Activated naive CD8-positive, alpha-beta T cell treated with anti-CD3 and anti-CD28 coated beads, Interleukin-2, amount 50 U/mL, for 24 hours (primary cell): ENCODE data around the gene TTLL5.

ENCODE experiments used
- ATAC-seq: fragments of 150-1000 bp; cut with Tn5 transposase; one replicate; pipeline ENCODE4 v1.10.0; 2021
- DNase-seq: peaks from one replicate; pipeline ENCODE4 v3.0.0; 2021
- H3K27ac Mint-ChIP-seq: one replicate; pipeline ENCODE4 v1.8.0; 2021; ENCODE audit warnings: mild to moderate bottlenecking, mixed read lengths
- H3K27me3 Mint-ChIP-seq: one replicate; pipeline ENCODE4 v1.8.0; 2021; ENCODE audit warnings: mixed read lengths
- H3K36me3 Mint-ChIP-seq: one replicate; pipeline ENCODE4 v1.8.0; 2021; ENCODE audit warnings: low read depth, mixed read lengths
- H3K4me1 Mint-ChIP-seq: one replicate; pipeline ENCODE4 v1.8.0; 2021; ENCODE audit warnings: mixed read lengths
- H3K4me3 Mint-ChIP-seq: one replicate; pipeline ENCODE4 v1.8.0; 2021; ENCODE audit warnings: mild to moderate bottlenecking, moderate library complexity, mixed read lengths
- H3K9me3 Mint-ChIP-seq: one replicate; pipeline ENCODE4 v1.8.0; 2021; ENCODE audit warnings: mixed read lengths

The TTLL5 gene

DNA sequence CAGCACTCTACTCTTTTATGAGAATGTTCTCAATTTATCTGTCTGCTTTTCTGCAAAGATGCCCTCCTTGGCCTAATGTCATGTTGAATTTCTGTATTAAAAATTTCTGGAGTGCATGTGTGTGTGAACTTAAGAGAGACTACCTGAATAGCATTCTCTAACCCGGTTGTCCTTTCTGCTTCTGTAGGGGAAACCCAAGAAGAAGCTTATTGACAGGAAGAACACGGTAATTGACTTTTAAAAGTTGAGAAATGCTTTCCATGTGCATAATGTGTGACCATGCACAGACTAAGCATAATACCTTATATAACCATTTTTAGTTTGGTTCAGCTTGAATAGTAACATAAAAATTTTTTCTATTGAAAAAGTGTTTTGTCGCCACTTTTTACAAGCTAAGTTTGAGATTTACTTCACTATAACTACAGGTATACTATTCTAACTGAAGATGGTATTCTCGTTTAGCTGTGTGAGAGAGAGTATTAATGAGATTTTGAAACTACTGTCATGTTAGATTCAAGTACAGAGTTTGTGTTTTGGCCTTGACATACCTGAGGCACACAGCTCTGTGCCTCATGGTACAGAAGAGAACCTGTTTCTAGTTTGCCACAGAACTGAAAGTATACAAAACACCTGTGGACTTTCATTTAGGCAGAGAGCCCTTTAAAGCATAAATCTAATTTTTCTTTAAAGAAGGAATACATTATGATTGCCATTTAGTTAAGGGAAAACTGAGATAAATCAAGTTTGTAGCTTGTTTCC is 96.8 kb downstream of the TTLL5 start:
- no peak overlapping the region for H3K4me3 Mint-ChIP-seq
- DNase-seq (no peak), ATAC-seq (no peak)
- peaks cover 19% of the 10 kb centered on the region for H3K36me3 Mint-ChIP-seq
- H3K4me1 Mint-ChIP-seq, result no peaks in the 10 kb centered on the region
- H3K9me3 Mint-ChIP-seq, result no peaks in the 10 kb centered on the region
- no peaks in the 10 kb centered on the region for H3K27me3 Mint-ChIP-seq
- H3K27ac Mint-ChIP-seq, result no peak overlapping the region

DNA sequence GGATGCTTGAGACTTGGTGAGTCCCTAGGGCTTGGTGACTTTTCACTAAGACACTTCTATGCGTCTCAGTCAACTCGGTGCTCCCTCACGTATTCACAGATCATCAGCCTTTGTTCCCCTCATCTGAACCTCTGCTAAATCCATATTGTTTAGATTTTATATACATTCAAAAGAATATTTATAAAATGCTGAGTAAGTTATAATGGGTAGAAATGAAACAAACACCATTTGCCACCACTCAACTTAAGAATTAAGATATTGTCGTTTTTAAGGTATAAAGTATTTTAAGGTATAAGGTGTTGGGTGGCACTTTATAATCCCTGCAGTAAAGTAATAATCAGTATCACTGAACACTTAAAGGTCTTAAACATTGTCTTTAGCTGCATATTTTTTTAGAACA is 103.0 kb downstream of the TTLL5 start:
- Mint-ChIP-seq H3K27ac (no peak overlapping the region), H3K27me3 (no peaks in the 10 kb centered on the region), H3K9me3 (no peaks in the 10 kb centered on the region), H3K36me3 (no peaks in the 10 kb centered on the region), H3K4me1 (no peaks in the 10 kb centered on the region), H3K4me3 (no peak overlapping the region)
- ATAC-seq (no peak), DNase-seq (no peak)

DNA sequence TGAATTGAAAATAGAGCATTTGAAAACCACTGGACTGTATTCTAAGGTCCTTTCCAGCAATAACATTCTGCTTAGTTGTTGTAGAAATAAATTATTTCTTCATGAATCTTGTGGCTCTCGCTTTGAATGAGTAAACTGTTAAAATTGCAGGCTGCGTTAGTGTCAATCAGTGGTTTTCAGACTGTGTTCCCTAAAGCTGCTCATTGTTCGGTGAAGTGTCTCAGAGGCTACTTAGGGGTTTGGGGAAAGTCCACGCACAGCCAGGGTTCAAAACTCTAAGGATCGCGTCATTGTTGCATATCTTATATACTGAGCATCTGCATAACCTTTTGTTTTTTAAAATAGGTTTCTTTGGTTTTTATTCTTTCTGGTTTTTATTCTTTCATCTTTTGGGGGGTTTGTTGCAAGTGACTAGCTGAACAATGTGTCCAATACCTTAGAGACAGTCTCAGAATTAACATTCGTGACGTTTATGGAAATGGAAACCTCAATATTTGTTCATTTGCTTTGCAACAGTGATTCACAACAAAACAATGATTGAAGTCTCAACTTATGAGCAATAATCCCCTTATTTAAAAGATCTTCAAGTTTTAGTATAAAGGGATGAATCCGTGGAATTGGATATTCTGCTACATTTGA is 108.1 kb downstream of the TTLL5 start:
- Mint-ChIP-seq H3K4me1 (no peaks in the 10 kb centered on the region), H3K9me3 (no peaks in the 10 kb centered on the region), H3K27ac (no peak overlapping the region), H3K27me3 (no peaks in the 10 kb centered on the region), H3K36me3 (peaks cover 1% of the 10 kb centered on the region), H3K4me3 (no peak overlapping the region)
- DNase-seq, result no peak
- ATAC-seq, result no peak

DNA sequence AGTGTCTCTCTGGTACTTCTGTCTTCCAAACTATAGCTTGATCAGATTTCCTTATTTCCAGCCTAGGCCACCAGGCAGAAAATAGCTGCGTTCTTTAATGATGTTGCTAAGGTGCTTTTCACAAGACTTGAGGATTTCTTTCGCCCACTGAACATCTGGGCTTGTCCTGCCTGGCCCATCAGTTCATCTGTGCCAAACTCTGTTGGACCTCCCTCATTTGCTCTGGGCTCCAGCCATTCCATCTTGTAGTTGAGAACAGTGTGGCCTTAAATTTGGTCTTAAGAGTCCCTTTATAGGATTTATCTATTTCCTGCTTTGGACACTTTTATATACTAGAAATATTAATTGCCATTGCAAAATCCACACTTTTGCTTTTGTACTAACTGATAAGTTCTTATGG is 109.6 kb downstream of the TTLL5 start:
- H3K36me3 Mint-ChIP-seq, result peaks cover 10% of the 10 kb centered on the region

DNA sequence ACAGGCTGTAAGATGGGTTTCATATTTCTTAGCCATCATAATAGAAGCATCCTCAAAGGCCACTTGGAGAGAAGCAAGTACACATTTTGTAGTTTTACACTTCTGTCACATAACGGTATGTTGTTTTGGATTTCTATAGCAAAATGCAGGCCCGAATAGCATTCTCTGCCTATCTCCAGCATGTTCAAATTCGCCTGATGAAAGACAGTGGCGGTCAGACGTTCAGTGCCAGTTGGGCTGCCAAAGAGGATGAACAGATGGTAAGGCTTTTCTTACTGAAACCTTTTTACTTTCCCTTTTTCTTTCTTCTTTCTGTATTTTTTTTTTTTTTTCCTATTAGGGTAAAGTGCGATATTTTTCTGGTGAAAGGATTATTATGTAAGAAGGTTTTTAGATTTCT is 110.5 kb downstream of the TTLL5 start:
- Mint-ChIP-seq H3K27ac (no peak overlapping the region), H3K27me3 (no peaks in the 10 kb centered on the region), H3K4me1 (no peaks in the 10 kb centered on the region), H3K36me3 (peaks cover 15% of the 10 kb centered on the region), H3K4me3 (no peak overlapping the region), H3K9me3 (no peaks in the 10 kb centered on the region)
- DNase-seq (no peak), ATAC-seq (no peak)

More for the DNA sequence above, 109.6 kb downstream of the TTLL5 start:
- DNase-seq (no peak), ATAC-seq (no peak)
- Mint-ChIP-seq H3K27ac (no peak overlapping the region), H3K9me3 (no peaks in the 10 kb centered on the region), H3K4me3 (no peak overlapping the region), H3K4me1 (no peaks in the 10 kb centered on the region), H3K27me3 (no peaks in the 10 kb centered on the region)

DNA sequence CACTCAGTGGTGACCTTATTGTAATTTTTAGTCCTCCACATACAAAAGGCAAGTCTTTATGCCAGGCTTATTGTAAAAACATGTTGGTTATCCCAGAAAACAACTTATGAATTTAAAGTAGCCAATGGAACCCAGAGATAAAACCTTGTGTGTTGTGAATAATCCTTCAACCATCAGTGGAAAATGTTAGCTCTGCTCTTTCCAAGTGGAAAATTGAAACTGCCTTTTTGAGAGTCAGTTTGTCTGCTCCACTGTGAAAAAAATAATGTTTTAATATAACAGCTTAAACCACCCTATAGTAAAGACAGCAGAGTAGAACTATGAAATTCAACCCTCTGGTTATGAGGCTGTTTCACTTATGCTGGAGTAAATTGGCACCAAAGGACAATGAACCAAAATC is 112.0 kb downstream of the TTLL5 start:
- no peaks in the 10 kb centered on the region for H3K27me3 Mint-ChIP-seq
- H3K36me3 Mint-ChIP-seq, result peaks cover 18% of the 10 kb centered on the region
- ATAC-seq (no peak), DNase-seq (no peak)
- H3K4me1 Mint-ChIP-seq, result no peaks in the 10 kb centered on the region
- H3K4me3 Mint-ChIP-seq, result no peak overlapping the region
- no peak overlapping the region for H3K27ac Mint-ChIP-seq
- no peaks in the 10 kb centered on the region for H3K9me3 Mint-ChIP-seq

DNA sequence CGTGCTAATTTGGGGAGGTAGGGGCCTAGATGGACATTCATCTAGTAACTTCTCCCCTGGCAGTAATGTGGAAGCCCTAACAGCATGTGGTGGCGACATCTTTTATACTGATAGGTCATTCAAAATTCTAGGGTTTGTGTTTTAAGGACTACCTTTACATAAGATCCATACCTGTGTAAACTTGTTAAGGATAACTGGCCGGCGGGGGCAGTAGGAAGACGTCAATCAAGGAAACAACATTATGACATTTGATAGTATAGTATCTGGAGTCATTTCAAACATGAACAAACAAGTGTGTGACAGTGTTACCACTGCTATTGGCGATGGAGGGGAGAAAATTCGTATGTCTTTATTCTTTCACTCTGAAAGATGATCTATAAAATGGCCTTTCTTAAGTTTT is 120.0 kb downstream of the TTLL5 start:
- Mint-ChIP-seq H3K9me3 (no peaks in the 10 kb centered on the region), H3K27ac (no peak overlapping the region), H3K4me1 (no peaks in the 10 kb centered on the region), H3K36me3 (peaks cover 38% of the 10 kb centered on the region), H3K4me3 (no peak overlapping the region), H3K27me3 (no peaks in the 10 kb centered on the region)
- DNase-seq, result no peak
- ATAC-seq, result no peak

DNA sequence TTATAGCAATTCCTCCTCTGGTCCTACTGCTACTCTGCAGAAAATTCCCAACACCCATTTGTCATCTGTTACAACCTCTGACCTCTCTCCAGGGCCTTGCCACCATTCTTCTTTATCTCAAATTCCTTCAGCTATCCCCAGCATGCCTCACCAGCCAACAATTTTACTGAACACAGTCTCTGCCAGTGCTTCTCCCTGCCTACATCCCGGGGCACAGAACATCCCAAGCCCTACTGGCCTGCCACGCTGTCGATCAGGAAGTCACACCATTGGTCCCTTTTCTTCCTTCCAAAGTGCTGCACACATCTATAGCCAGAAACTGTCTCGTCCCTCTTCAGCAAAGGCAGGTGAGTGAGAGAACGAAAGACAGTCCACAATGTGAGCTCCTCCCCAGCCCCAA is 122.1 kb downstream of the TTLL5 start:
- H3K9me3 Mint-ChIP-seq, result peaks cover 6% of the 10 kb centered on the region
- H3K27ac Mint-ChIP-seq, result no peak overlapping the region
- no peak overlapping the region for H3K4me3 Mint-ChIP-seq
- no peaks in the 10 kb centered on the region for H3K27me3 Mint-ChIP-seq
- no peak for DNase-seq
- ATAC-seq, result no peak
- peaks cover 45% of the 10 kb centered on the region for H3K36me3 Mint-ChIP-seq
- no peaks in the 10 kb centered on the region for H3K4me1 Mint-ChIP-seq

DNA sequence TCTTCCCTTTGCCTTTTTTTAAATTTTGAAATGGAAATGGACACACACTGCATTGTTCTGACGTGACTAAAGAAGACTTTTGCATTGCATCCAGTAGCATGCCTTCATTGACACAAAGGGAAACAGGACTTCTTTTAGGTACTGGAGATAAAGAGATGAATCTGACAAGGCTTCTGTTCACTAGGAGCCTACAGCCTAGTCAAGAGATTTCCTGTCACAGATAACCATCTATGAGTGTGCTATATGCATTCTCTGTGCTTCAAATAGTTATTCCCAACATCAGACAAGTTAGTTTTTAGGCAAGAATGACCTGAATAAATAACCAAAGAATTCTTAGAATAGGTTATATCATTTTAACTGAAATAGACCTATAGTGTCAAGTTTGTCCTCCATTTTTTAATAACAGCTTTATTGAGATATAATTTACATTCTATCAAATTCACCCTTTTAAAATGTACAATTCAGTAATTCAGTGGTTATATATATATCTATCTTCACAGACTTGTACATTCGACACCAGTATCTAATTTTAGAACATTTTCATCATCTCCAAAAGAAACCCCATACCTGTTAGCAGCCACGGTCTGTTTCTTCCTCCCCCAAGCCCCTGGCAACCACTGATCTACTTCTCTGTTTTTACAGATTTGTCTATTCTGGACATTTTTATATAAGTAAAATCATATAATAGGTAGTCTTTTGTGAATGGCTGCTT is 122.7 kb downstream of the TTLL5 start:
- no peak overlapping the region for H3K27ac Mint-ChIP-seq
- H3K36me3 Mint-ChIP-seq, result peaks cover 48% of the 10 kb centered on the region
- no peaks in the 10 kb centered on the region for H3K27me3 Mint-ChIP-seq
- DNase-seq, result no peak
- no peak overlapping the region for H3K4me3 Mint-ChIP-seq
- H3K9me3 Mint-ChIP-seq, result peaks cover 8% of the 10 kb centered on the region
- H3K4me1 Mint-ChIP-seq, result no peaks in the 10 kb centered on the region
- ATAC-seq, result no peak

DNA sequence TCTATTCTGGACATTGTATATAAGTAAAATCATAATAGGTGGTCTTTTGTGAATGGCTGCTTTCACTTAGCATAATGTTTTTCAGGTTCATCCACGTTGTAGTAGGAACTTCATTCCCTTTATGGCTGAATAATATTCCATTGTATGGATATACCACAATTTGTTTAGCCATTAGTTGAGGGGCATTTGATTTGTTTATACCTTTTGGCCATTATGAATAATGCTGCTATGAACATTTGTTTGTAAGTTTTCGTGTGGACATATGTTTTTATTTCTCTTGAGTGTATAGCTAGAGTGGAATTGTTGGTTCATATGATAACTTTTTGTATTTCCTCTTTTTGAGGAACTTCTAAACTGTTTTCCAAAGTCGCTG is 123.3 kb downstream of the TTLL5 start:
- no peak overlapping the region for H3K27ac Mint-ChIP-seq
- ATAC-seq (no peak), DNase-seq (no peak)
- peaks cover 12% of the 10 kb centered on the region for H3K9me3 Mint-ChIP-seq
- H3K4me1 Mint-ChIP-seq, result no peaks in the 10 kb centered on the region
- no peaks in the 10 kb centered on the region for H3K27me3 Mint-ChIP-seq
- H3K36me3 Mint-ChIP-seq, result peaks cover 51% of the 10 kb centered on the region
- no peak overlapping the region for H3K4me3 Mint-ChIP-seq

DNA sequence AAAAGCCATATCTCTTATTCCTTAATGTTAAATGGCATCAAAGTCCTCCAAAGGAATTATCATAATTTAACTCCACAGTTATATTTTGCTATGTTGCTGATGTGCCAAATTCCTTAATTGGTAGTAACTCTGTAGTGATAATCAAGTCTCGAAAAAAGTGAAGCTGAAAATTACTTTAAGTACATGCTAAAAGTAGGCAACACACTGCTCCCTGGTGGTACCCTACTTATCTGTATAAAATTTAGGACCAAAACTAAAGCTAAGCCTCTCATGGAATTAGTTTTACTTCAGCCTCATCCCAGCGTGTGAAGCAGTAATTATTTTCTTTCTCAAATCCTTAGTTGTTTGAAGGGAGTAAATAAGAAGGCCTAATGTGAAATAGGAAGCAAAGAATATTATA is 132.8 kb downstream of the TTLL5 start:
- H3K4me3 Mint-ChIP-seq, result no peak overlapping the region
- H3K36me3 Mint-ChIP-seq, result peaks cover 34% of the 10 kb centered on the region
- DNase-seq (no peak), ATAC-seq (no peak)
- H3K9me3 Mint-ChIP-seq, result peaks cover 20% of the 10 kb centered on the region
- H3K27me3 Mint-ChIP-seq, result no peaks in the 10 kb centered on the region
- no peak overlapping the region for H3K27ac Mint-ChIP-seq
- H3K4me1 Mint-ChIP-seq, result no peaks in the 10 kb centered on the region

DNA sequence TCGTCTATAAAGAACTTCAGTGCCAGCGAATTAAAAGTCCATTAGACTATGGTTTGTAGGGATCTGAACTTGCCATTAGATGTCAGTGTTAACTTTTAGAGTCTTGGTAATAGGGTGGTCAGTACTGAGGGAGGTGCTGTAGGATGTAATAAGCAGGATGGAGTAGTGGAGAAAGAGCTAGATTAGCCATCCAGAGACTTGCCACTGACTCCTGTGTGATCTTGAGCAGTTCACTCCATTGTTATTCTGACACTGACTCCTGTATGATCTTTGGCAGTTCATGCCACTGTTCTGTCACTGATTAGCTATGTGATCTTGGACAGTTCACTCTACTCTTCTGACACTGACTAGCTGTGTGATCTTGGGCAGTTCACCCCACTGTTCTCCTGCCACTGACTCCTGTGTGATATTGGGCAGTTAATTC is 133.6 kb downstream of the TTLL5 start:
- Mint-ChIP-seq H3K36me3 (peaks cover 39% of the 10 kb centered on the region), H3K27ac (no peak overlapping the region), H3K4me3 (no peak overlapping the region), H3K9me3 (peaks cover 25% of the 10 kb centered on the region), H3K27me3 (no peaks in the 10 kb centered on the region), H3K4me1 (no peaks in the 10 kb centered on the region)
- no peak for ATAC-seq
- no peak for DNase-seq

DNA sequence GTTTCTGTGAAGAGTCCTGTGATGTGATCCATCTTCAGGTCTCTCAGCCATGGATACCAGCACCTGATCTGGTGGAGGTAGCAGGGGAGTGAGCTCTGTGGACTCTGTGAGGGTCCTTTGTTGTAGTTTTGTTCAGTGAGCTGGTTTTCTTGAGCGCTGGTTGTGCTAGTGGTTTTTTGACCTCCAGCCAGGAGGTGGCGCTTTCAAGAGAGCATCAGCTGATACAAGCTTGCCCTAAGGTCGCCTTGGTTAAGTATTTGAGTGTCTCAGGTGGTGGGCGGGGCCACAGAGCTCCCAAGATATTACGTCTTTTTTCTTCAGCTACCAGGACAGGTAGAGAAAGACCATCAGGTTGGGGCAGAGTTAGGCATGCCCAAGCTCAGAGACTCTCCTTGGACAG is 139.7 kb downstream of the TTLL5 start:
- ATAC-seq, result no peak
- Mint-ChIP-seq H3K4me3 (no peak overlapping the region), H3K4me1 (no peaks in the 10 kb centered on the region), H3K27me3 (no peaks in the 10 kb centered on the region), H3K36me3 (peaks cover 45% of the 10 kb centered on the region), H3K9me3 (peaks cover 26% of the 10 kb centered on the region), H3K27ac (no peak overlapping the region)
- no peak for DNase-seq

DNA sequence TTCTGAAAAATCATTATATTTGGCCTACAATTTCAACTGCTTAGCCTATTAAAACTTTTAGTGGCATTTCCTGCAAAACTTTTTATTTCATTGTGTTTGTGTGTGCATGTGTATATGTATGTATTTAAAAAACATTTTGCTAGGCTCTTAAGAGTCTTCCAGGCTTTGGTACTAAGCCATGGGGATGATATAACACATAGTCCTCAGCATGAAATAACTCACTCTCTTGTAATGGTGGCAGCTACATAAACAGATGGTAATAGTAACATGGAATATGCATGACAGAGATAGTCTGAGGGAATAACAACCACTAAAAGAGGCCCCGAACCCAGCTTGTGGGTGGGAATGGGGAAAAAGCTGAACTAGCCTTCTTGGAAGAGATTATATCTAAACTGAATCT is 141.4 kb downstream of the TTLL5 start:
- Mint-ChIP-seq H3K27ac (no peak overlapping the region), H3K4me3 (no peak overlapping the region), H3K9me3 (peaks cover 24% of the 10 kb centered on the region), H3K36me3 (peaks cover 40% of the 10 kb centered on the region), H3K27me3 (no peaks in the 10 kb centered on the region), H3K4me1 (no peaks in the 10 kb centered on the region)
- no peak for ATAC-seq
- no peak for DNase-seq

DNA sequence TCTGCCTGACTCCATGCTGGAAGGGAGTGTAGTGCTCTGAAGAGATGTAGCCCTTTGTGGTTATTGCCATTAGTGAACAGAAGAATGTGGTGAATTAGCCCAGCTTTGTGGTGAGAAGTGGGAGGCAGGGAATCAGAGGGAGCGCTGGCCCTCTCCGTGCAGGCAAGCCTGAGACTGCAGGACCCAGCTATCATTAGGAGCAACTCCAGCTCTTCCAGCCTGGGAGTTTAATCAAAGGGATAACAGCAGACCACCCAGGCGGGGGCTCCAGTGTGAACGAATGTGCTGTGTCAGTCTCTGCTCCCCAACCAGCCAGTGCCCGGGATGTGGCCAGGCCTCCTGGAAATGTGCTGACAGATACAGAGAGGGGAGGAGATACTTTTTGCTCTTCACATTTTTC is 142.7 kb downstream of the TTLL5 start:
- H3K36me3 Mint-ChIP-seq, result peaks cover 27% of the 10 kb centered on the region
- no peaks in the 10 kb centered on the region for H3K27me3 Mint-ChIP-seq
- no peaks in the 10 kb centered on the region for H3K4me1 Mint-ChIP-seq
- no peak for ATAC-seq
- no peak overlapping the region for H3K4me3 Mint-ChIP-seq
- no peak for DNase-seq
- H3K27ac Mint-ChIP-seq, result no peak overlapping the region
- peaks cover 14% of the 10 kb centered on the region for H3K9me3 Mint-ChIP-seq
